ENCODE measurements around the gene VAMP8.

The VAMP8 gene

GRCh38 chr2:85545780-85546240 is 31.6 kb upstream of the VAMP8 start:
- no peak for DNase-seq (ENCODE audit: extremely low spot score)
- CTCF ChIA-PET = interaction anchor here (0.9 kb wide), 1 partner anchor 245 kb away, joined by 3 read pairs; no protein-coding TSS in a partner anchor
- POLR2A ChIA-PET = interaction anchor here (0.9 to 4.9 kb wide), 8 partner anchors 15 to 126 kb away, joined by 3 to 30 read pairs (median 5); partner anchors contain the start of genes GGCX, RNF181 and SH2D6
- TF ChIP-seq FOXA1 (IDR thresholded peaks at IDR 0.05) (no peak), BHLHE40 (IDR thresholded peaks at IDR 0.05; ENCODE audit: borderline replicate concordance) (no peak; the same call in 1 of the 2 replicates), ZNF384 (IDR thresholded peaks at IDR 0.05) (no peak), L3MBTL2 (conservative IDR thresholded peaks at IDR 0.05) (no peak), TARDBP (IDR thresholded peaks at IDR 0.05) (no peak), LEF1 (IDR thresholded peaks at IDR 0.05; ENCODE audit: borderline replicate concordance) (no peak), NFRKB (IDR thresholded peaks at IDR 0.05) (no peak), ELF4 (IDR thresholded peaks at IDR 0.05) (no peak; the same call in 1 of the 2 replicates), SUZ12 (IDR thresholded peaks at IDR 0.05) (no peak), SP1 (IDR thresholded peaks at IDR 0.05) (no peak), ARNT (IDR thresholded peaks at IDR 0.05) (no peak), FOXK2 (IDR thresholded peaks at IDR 0.05) (no peak), HDGF (IDR thresholded peaks at IDR 0.05; ENCODE audit: borderline replicate concordance) (no peak), CTBP1 (IDR thresholded peaks at IDR 0.05; ENCODE audit: borderline replicate concordance) (no peak), FOXM1 (IDR thresholded peaks at IDR 0.05; ENCODE audit: borderline replicate concordance) (no peak), PKNOX1 (IDR thresholded peaks at IDR 0.05) (no peak)

- ChIA-PET CTCF (interaction anchor here (0.6 kb wide), 1 partner anchor 159 kb away, joined by 3 read pairs; no protein-coding TSS in a partner anchor), POLR2A (interaction anchor here (2.1 to 7.3 kb wide), 6 partner anchors 9 to 128 kb away, joined by 7 to 81 read pairs (median 20); partner anchors contain the start of genes GGCX, MAT2A, RNF181 and SH2D6)
- no peak for DNase-seq (ENCODE audit: extremely low spot score)
- no peak for TF ChIP-seq HDGF (IDR thresholded peaks at IDR 0.05; ENCODE audit: borderline replicate concordance)
- no peak for TF ChIP-seq PKNOX1 (IDR thresholded peaks at IDR 0.05)
- no peak for TF ChIP-seq SP1 (IDR thresholded peaks at IDR 0.05)
- no peak for TF ChIP-seq FOXK2 (IDR thresholded peaks at IDR 0.05)
- peak; percentile 3; the same call in 1 of the 2 replicates for TF ChIP-seq ELF4 (IDR thresholded peaks at IDR 0.05)
Observed at GRCh38 chr2:85547089-85547858, 30.1 kb upstream of the VAMP8 start.

- no peak for DNase-seq (ENCODE audit: extremely low spot score)
- CTCF ChIA-PET = interaction anchor here (1.1 to 5.5 kb wide), 3 partner anchors 120 to 157 kb away, joined by 3 to 68 read pairs (median 3); partner anchors contain the start of gene SH2D6
- POLR2A ChIA-PET = interaction anchor here (1.1 to 7.3 kb wide), 4 partner anchors 10 to 128 kb away, joined by 6 to 81 read pairs (median 42); partner anchors contain the start of genes GGCX, MAT2A, RNF181 and SH2D6
- TF ChIP-seq CTBP1 (IDR thresholded peaks at IDR 0.05; ENCODE audit: borderline replicate concordance) (no peak), ARNT (IDR thresholded peaks at IDR 0.05) (no peak), LEF1 (IDR thresholded peaks at IDR 0.05; ENCODE audit: borderline replicate concordance) (no peak), ZNF384 (IDR thresholded peaks at IDR 0.05) (no peak), SUZ12 (IDR thresholded peaks at IDR 0.05) (no peak), L3MBTL2 (conservative IDR thresholded peaks at IDR 0.05) (no peak), SP1 (IDR thresholded peaks at IDR 0.05) (no peak), FOXA1 (IDR thresholded peaks at IDR 0.05) (no peak)
Observed at GRCh38 chr2:85547859-85548607, 29.4 kb upstream of the VAMP8 start.

GRCh38 chr2:85548608-85548900 is 28.8 kb upstream of the VAMP8 start:
- CTCF ChIA-PET = interaction anchor here (1.1 to 5.5 kb wide), 3 partner anchors 121 to 157 kb away, joined by 3 to 68 read pairs (median 3); partner anchors contain the start of gene SH2D6
- POLR2A ChIA-PET = interaction anchor here (1.0 to 7.3 kb wide), 5 partner anchors 10 to 129 kb away, joined by 3 to 81 read pairs (median 8); partner anchors contain the start of genes GGCX, MAT2A, RNF181 and SH2D6
- no peak for DNase-seq (ENCODE audit: extremely low spot score)
- TF ChIP-seq LEF1 (IDR thresholded peaks at IDR 0.05; ENCODE audit: borderline replicate concordance) = no peak
- TF ChIP-seq TARDBP (IDR thresholded peaks at IDR 0.05) = no peak
- TF ChIP-seq SUZ12 (IDR thresholded peaks at IDR 0.05) = no peak
- no peak for TF ChIP-seq SP1 (IDR thresholded peaks at IDR 0.05)
- no peak for TF ChIP-seq HDGF (IDR thresholded peaks at IDR 0.05; ENCODE audit: borderline replicate concordance)
- no peak for TF ChIP-seq CTBP1 (IDR thresholded peaks at IDR 0.05; ENCODE audit: borderline replicate concordance)

- DNase-seq (ENCODE audit: extremely low spot score) = no peak
- POLR2A ChIA-PET = interaction anchor here (1.0 to 7.3 kb wide), 6 partner anchors 11 to 129 kb away, joined by 3 to 81 read pairs (median 8); partner anchors contain the start of genes GGCX, MAT2A, RNF181 and SH2D6
- CTCF ChIA-PET = interaction anchor here (1.1 to 5.5 kb wide), 3 partner anchors 121 to 158 kb away, joined by 3 to 68 read pairs (median 3); partner anchors contain the start of gene SH2D6
- TF ChIP-seq CTBP1 (IDR thresholded peaks at IDR 0.05; ENCODE audit: borderline replicate concordance) = no peak
- no peak for TF ChIP-seq FOXK2 (IDR thresholded peaks at IDR 0.05)
- TF ChIP-seq FOXA1 (IDR thresholded peaks at IDR 0.05) = no peak
- no peak for TF ChIP-seq ELF4 (IDR thresholded peaks at IDR 0.05)
Observed at GRCh38 chr2:85549095-85549494, 28.3 kb upstream of the VAMP8 start.

- ChIA-PET POLR2A (interaction anchor here (1.0 to 7.3 kb wide), 6 partner anchors 11 to 160 kb away, joined by 3 to 81 read pairs (median 8); partner anchors contain the start of genes C2orf68, GGCX, MAT2A and SH2D6), CTCF (interaction anchor here (0.6 to 5.5 kb wide), 2 partner anchors 89 to 130 kb away, joined by 3 to 68 read pairs; partner anchors contain the start of gene SH2D6)
- no peak for TF ChIP-seq ELF4 (IDR thresholded peaks at IDR 0.05)
- TF ChIP-seq FOXM1 (IDR thresholded peaks at IDR 0.05; ENCODE audit: borderline replicate concordance) = no peak
- no peak for TF ChIP-seq CTBP1 (IDR thresholded peaks at IDR 0.05; ENCODE audit: borderline replicate concordance)
- no peak for TF ChIP-seq BHLHE40 (IDR thresholded peaks at IDR 0.05; ENCODE audit: borderline replicate concordance)
- no peak for TF ChIP-seq FOXA1 (IDR thresholded peaks at IDR 0.05)
- TF ChIP-seq L3MBTL2 (conservative IDR thresholded peaks at IDR 0.05) = no peak
- TF ChIP-seq FOXK2 (IDR thresholded peaks at IDR 0.05) = no peak
- no peak for TF ChIP-seq HDGF (IDR thresholded peaks at IDR 0.05; ENCODE audit: borderline replicate concordance)
- no peak for TF ChIP-seq ZNF384 (IDR thresholded peaks at IDR 0.05)
- no peak for TF ChIP-seq SUZ12 (IDR thresholded peaks at IDR 0.05)
- TF ChIP-seq ARNT (IDR thresholded peaks at IDR 0.05) = no peak
- no peak for TF ChIP-seq NFRKB (IDR thresholded peaks at IDR 0.05)
- no peak for TF ChIP-seq PKNOX1 (IDR thresholded peaks at IDR 0.05)
- no peak for DNase-seq (ENCODE audit: extremely low spot score)
Observed at GRCh38 chr2:85549826-85550225, 27.6 kb upstream of the VAMP8 start.
